ENCODE results near the gene CHI3L1. TPM values are rescaled to one million over a fixed set of nuclear protein-coding genes. Genes with fewer than 3 reads are reported as not detected.

The CHI3L1 gene
- total and polyA plus RNA-seq, 4 donors, result 5.0 to 34.7 (median 15.9) TPM

- no peaks in the 10 kb centered on the region for H3K36me3 ChIP-seq (ENCODE audit: control insufficient read depth in 4 of 4, insufficient read depth in 3 of 4, low read depth in 1 of 4, low read length in 3 of 4)
- H3K27ac ChIP-seq (ENCODE audit: low read depth in 1 of 2, low read length in 2 of 2), result no peak overlapping the region
- TF ChIP-seq JUND (IDR thresholded peaks at IDR 0.05), result no peak
- no peak for TF ChIP-seq NR2F2 (IDR thresholded peaks at IDR 0.05)
- TF ChIP-seq ZBTB33 (IDR thresholded peaks at IDR 0.05), result no peak
- TF ChIP-seq, protein P1, sequence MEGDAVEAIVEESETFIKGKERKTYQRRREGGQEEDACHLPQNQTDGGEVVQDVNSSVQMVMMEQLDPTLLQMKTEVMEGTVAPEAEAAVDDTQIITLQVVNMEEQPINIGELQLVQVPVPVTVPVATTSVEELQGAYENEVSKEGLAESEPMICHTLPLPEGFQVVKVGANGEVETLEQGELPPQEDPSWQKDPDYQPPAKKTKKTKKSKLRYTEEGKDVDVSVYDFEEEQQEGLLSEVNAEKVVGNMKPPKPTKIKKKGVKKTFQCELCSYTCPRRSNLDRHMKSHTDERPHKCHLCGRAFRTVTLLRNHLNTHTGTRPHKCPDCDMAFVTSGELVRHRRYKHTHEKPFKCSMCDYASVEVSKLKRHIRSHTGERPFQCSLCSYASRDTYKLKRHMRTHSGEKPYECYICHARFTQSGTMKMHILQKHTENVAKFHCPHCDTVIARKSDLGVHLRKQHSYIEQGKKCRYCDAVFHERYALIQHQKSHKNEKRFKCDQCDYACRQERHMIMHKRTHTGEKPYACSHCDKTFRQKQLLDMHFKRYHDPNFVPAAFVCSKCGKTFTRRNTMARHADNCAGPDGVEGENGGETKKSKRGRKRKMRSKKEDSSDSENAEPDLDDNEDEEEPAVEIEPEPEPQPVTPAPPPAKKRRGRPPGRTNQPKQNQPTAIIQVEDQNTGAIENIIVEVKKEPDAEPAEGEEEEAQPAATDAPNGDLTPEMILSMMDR (IDR thresholded peaks at IDR 0.05; ENCODE audit: low read depth, low read length, missing input control), result no peak
- TF ChIP-seq GABPA (IDR thresholded peaks at IDR 0.05 in 1 of 2, conservative IDR thresholded peaks at IDR 0.05 in 1 of 2), result no peak
- TF ChIP-seq YY1 (IDR thresholded peaks at IDR 0.05), result no peak
- TF ChIP-seq HNF4G (IDR thresholded peaks at IDR 0.05), result no peak
- no peak for TF ChIP-seq FOXA2 (IDR thresholded peaks at IDR 0.05)
- TF ChIP-seq REST (IDR thresholded peaks at IDR 0.05), result no peak
- TF ChIP-seq FOXA1 (IDR thresholded peaks at IDR 0.05), result no peak
- no peak for TF ChIP-seq HNF4A (conservative IDR thresholded peaks at IDR 0.05)
- TF ChIP-seq, protein P2, sequence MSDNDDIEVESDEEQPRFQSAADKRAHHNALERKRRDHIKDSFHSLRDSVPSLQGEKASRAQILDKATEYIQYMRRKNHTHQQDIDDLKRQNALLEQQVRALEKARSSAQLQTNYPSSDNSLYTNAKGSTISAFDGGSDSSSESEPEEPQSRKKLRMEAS (IDR thresholded peaks at IDR 0.05), result no peak
- no peak for TF ChIP-seq SP1 (IDR thresholded peaks at IDR 0.05)
- no peak for TF ChIP-seq TAF1 (conservative IDR thresholded peaks at IDR 0.05)
- no peak for TF ChIP-seq RXRA (IDR thresholded peaks at IDR 0.05)
- no peak for TF ChIP-seq EGR1 (IDR thresholded peaks at IDR 0.05; ENCODE audit: low read depth in 2 of 2)
- no peak for TF ChIP-seq ATF3 (IDR thresholded peaks at IDR 0.05)
- no peak for TF ChIP-seq RAD21 (IDR thresholded peaks at IDR 0.05)
- WGBS, result 92% methylated on average over 3 of the region's 3 CpGs
- H3K4me1 ChIP-seq (ENCODE audit: control insufficient read depth in 4 of 4, insufficient read depth in 4 of 4, low read length in 3 of 4), result no peaks in the 10 kb centered on the region
- H3K9ac ChIP-seq (ENCODE audit: low read depth in 1 of 2, low read length in 2 of 2), result no peak overlapping the region
- DNase-seq (ENCODE audit: low spot score), result no peak
- no peak overlapping the region for H3K4me3 ChIP-seq (ENCODE audit: low read depth in 1 of 3, low read length in 3 of 3)
- H3K9me3 ChIP-seq (ENCODE audit: control insufficient read depth in 4 of 4, low read length in 3 of 4), result no peaks in the 10 kb centered on the region
- H3K27me3 ChIP-seq (ENCODE audit: control insufficient read depth in 4 of 4, insufficient read depth in 4 of 4, low read length in 3 of 4), result no peaks in the 10 kb centered on the region
Measured at GRCh38 chr1:203138066-203138465, 48.4 kb downstream of the CHI3L1 start.
